ENCODE measurements around the gene UMAD1.

The UMAD1 gene

DNA sequence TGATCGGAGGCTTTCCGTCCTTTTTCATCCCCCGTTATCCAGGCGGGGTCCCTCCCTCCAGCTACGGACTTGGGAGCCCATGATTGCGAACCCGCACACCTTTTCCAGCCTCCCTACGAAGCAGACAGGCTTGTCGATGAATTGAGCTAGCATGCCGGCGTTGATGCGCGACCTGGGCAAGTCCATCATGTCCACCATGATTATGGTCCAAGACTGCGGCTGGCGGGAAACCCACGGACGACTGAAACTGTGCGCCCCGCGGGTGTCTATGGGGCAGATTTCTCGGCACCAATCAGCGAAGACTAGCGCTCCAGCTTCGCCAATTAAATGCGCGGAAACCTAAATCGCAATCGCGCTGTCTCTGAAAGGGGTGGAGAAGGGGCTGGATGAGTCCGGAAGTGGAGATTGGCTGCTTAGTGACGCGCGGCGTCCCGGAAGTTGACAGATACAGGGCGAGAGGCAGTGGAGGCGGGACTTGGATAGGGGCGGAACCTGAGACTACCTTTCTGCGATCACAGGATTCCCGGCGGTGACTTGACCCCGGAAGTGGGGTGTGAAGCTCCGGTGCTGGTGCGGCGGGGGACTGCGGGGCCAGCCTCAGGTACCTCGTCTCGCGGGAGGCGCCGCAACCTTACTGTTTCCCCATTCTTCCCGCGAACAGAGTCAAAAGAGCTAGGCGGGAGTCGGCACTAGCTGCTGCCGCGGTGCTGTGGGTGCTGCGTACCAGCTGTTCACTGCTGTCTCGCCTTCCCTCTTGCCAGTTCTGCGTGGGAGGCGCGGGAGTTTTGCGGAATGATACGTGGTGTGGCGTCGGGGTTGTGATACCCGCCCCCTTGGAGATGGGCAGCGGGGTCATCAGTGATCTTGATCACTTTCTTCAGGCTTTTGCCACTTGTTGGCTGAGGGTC lies at the start of gene UMAD1:
UMAD1 (plus strand) TSS at position 532 of the 908 bp plus-strand sequence. CDS start 32,620 bp downstream, outside the sequence.
- DNase-seq (ENCODE audit: low read depth), result peak; percentile 93

DNA sequence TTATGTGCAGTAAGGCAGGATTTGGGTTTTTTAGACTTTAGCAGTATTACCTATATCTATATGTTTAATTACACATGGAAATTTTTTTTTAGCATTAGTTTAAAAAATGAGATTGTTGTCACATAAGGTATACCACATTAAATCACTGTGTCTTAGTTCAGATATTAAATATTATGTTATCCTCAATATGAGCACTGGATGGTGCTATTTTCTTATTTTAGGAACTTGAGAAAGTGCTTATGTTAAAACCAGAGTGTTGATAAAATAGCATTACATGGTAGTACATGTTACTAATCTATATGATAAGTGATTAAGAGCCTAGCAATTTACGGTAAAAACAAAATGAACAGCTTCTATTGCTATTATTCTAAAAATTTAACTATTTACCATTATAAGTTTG lies 45.1 kb upstream of the UMAD1 start:
- no peak for DNase-seq (ENCODE audit: low read depth)
- no peak overlapping the region for H3K4me3 ChIP-seq (ENCODE audit: low read depth, low read length)

More for the DNA sequence above, at the start of gene UMAD1:
- H3K4me3 ChIP-seq (ENCODE audit: low read depth, low read length), result peak within 1 kb of the TSS; percentile 97

DNA sequence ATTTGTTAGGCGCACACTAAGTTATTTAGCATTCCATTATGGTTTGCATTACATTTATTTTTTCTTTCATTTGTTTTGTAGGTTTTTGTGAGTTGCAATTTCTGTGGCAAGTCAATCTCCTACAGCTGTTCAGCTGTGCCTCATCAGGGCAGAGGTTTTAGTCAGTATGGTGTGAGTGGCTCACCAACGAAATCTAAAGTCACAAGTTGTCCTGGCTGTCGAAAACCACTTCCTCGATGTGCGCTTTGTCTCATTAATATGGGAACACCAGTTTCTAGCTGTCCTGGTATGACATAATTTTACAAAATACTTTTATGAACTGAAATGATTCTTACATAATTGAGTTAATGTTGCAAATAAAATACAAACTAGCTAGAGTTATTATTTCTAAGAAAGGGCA lies 44.4 kb upstream of the UMAD1 start:
- no peak overlapping the region for H3K4me3 ChIP-seq (ENCODE audit: low read depth, low read length)
- DNase-seq (ENCODE audit: low read depth), result no peak

DNA sequence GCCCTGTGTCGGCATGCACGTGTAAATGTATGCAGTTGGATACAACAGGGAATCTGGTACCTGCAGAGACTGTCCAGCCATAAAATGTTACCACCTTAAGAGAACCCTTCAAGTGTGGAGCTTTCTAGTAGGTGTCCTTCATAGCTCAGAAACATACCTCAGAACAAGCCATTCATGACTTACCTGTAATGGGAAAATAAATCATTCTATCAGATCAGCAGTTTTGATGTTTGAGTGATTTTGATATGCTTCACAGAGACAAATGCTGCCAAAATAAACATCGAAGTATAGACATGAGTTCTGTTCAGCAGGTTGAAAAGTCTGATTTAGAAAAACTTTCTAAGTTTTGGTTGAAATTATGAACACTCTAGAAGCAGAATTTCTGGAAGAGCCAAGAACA lies 33.5 kb upstream of the UMAD1 start:
- DNase-seq (ENCODE audit: low read depth), result no peak
- H3K4me3 ChIP-seq (ENCODE audit: low read depth, low read length), result no peak overlapping the region

DNA sequence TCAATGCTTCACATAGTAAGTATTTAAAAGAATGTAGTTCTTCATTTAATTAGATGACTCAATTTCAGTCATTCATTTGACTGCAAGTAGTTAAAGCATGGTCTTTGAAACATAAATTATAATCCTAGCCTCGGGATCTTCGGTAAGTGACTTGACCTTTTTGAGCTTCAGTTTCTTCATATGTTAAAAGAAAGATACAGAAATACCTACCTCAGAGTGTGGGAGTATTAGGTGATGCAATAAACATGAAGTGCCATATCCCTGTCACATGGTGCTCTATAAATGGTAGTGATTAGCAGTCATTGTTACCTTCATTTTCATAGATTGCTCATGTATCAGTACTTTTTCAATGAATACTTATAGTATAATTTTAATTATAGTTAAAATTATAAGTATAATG lies 31.2 kb upstream of the UMAD1 start:
- DNase-seq (ENCODE audit: low read depth), result no peak
- no peak overlapping the region for H3K4me3 ChIP-seq (ENCODE audit: low read depth, low read length)

DNA sequence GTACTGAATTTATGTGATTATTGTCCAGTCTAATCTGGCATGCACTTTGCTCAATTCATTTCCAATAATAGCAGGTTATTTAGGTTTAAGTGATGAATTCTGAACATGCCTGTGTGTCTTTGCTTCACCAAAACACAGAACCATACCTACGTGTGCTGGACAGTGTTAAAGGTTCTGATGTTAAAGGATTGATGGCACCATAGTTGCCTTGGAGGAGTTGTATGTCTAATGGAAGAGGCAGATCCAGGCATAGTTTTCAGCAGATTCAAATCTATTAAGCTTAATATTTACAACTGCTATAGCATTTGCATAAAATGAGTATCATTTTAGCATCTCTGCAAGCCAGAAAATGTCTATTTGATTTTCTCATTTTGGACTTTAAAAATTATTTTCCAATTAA lies 28.0 kb upstream of the UMAD1 start:
- H3K4me3 ChIP-seq (ENCODE audit: low read depth, low read length), result no peak overlapping the region
- no peak for DNase-seq (ENCODE audit: low read depth)

DNA sequence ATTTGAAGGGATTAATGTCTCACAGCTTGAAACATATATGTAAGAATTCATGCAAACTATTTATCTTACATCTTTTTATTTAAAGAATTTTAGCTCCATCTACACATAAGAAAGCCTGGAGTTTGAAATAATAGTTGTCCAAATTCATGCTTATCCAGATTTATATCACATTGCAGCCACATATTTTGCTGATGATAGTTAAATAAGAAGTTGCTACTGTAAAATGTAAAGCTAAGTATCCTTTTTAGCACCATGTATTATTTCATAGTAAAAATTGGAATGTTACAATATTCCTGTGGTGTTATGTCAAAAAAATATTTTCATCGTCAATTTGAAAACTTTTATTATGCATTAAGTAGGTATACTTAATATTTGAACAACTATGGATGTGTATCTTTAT lies 27.3 kb upstream of the UMAD1 start:
- H3K4me3 ChIP-seq (ENCODE audit: low read depth, low read length), result no peak overlapping the region
- no peak for DNase-seq (ENCODE audit: low read depth)

DNA sequence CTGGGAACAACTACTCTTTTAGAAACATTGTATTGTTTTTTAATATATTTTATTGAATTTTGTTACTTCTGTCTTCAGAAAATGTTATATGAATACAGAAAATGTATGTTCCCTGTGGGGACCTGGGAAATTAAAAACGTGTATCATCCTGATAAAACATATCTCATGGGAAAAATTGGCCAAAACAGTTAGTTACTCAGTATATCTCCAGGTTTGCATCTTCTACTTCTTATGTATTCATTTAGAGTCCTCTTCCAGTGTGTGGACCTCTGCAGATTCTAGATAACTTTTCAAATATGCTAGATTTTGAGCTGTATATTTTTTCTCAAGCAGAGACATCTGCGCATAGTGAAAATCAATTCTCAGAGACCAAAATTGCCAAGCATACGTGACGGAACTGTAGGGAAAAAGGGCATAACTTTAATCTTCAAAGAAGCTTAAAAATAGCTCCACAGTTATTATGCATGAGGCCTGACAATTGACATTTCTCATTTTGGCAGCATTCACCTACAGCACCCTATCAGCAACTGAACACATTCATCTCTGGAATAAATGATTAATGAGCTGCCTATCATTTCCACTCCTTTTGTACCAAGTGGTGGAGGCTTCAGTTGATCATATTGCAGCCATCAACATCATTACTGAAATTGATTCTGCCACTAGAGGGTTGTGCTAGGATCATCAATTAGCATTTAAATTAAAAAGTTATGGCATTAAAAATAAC lies 26.4 kb upstream of the UMAD1 start:
- H3K4me3 ChIP-seq (ENCODE audit: low read depth, low read length), result no peak overlapping the region
- no peak for DNase-seq (ENCODE audit: low read depth)

DNA sequence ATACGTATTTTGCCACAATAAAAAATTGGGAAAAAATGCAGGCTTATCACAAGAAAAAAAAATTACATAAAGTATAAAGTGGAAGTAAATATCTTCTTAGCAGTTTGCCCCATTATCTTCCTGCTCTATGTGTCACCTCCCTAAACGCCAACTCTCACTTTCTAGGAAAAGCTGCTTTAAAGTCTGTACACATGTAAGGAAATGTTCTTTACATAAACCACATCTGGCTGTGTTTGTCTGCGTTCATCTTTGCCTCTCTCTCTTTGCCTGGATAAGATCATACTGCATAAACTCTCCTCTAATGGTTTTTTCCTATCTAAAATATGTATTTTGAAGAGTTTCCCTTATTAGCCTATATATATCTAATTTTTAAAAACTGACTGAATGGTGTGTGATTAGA lies 23.0 kb upstream of the UMAD1 start:
- no peak for DNase-seq (ENCODE audit: low read depth)
- H3K4me3 ChIP-seq (ENCODE audit: low read depth, low read length), result no peak overlapping the region

DNA sequence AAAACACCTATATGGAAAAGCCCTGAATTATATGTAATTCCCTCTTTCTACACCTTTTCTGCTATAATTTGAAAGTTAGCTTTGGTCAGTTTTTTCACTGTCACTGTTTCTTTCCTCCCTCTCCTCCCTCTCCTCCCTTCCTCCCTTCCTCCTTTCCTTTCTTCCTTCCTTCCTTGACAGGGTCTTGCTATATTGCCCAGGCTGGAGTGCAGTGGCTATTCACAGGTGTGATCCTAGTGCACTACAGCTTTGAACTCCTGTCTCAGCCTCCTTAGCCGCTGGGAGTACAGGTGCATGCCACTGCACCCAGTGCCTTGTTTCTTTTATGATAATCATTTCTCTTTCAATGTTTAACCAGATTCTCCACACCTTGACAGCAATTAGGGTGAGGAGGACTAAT lies 22.1 kb upstream of the UMAD1 start:
- no peak overlapping the region for H3K4me3 ChIP-seq (ENCODE audit: low read depth, low read length)
- no peak for DNase-seq (ENCODE audit: low read depth)

DNA sequence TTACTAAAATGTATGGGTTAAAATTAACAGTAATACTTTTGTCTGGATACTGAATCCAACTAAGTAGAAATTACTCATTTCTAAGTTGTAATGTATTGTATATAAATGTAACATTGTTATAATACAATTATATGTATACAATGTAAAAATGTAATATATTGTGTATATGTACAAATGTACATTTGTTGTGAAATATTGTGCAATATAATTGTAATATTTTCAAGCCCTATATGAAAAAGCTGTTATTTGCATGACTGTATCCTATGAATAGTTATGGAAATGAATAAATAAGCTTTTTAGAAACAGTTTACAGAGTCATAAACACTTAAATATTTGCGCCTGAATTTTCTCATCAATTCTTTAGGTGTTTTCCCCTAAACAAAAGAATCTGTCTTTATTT lies 20.3 kb upstream of the UMAD1 start:
- DNase-seq (ENCODE audit: low read depth), result no peak
- no peak overlapping the region for H3K4me3 ChIP-seq (ENCODE audit: low read depth, low read length)

DNA sequence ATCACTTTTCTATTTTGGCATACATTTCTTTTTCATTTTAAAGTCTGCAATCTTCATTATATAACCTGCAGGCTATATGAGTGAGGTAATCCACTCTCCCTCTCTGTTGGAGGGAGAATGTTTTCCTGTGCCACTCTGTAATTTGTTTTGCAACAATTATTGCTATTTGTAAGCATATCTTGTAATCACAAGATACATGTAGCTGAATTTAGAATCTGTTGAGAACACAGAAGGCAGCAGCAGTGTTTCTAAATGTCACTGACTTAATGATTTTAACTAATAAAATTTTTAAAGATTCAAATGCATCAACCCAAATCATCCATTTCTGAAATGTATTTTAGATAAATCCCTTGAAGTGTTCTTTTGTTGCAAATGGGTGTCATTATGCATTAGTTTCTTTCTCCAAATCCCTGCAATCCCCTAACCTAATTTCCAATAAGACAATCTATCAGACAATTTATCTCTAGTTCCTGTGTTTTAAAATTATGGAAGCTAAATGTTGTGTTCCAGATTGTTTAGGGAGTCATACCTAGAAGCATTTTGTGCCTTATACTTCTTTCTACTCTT lies 19.8 kb upstream of the UMAD1 start:
- no peak for DNase-seq (ENCODE audit: low read depth)
- no peak overlapping the region for H3K4me3 ChIP-seq (ENCODE audit: low read depth, low read length)

DNA sequence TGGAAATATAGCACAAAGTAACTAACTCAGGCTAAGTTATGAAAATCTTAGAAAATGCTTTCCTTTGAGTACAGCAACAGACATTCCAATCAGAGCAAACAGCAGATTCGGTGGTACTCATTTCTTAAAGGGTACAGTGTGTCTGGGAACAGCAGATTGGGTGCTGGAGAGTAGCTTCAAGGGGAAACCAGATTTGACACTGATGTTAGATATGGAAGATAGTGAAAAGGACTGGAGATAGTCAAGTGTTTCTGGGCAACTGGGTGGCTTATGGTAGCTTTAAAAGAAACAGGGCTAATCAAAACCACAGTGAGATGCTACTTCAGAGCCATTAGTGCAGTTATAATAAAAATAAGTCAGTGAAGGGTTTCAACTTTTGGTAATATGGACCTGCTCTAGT lies 12.1 kb upstream of the UMAD1 start:
- DNase-seq (ENCODE audit: low read depth), result no peak
- no peak overlapping the region for H3K4me3 ChIP-seq (ENCODE audit: low read depth, low read length)

DNA sequence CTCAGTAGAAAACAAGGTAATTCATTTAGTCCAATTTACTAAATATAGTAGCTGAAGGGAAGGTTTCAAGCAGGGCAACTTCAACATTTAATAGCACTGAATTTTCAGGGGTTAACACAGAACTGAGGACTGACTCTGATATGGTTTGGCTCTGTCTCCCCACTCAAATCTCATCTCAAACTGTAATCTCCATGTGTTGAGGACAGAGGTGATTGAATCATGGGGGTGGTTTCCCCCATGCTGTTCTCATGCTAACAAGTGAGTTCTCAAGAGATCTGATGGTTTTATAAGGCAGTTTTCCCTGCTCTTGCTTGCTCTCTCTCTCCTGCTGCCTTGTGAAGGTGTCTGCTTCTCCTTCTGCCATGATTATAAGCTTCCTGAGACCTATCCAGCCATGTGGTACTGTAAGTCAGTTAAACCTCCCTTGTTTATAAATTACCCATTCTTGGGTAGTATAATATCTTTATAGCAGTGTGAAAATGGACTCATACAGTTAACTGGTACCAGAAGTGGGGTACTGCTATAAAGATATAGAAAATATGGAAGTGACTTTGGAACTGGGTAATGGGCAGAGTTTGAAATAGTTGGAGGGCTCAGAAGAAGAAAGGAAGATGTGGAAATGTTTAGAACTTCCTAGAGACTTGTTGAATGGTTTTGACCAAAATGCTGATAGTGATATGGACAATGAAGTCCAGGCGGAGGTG lies 9.8 kb upstream of the UMAD1 start:
- DNase-seq (ENCODE audit: low read depth), result no peak

DNA sequence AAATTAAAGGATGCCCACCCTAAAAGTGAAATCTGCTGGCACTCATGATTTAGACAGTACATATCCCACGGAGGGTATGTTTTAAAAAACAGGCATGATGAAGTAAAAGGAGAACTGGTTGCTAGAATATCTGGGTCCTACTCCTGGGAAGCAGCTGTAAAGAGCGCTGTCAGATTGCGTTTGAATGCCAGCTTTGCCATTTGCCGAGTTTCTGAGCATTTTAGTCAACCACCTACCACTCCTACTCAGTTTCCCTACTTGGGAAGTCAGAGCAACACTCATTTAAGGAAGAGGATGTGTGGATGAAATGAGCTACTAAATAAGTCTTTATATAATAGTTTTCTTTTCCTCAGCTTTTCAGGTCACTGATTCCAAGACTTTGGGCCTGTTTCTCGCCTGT lies 1.1 kb upstream of the UMAD1 start:
- no peak for DNase-seq (ENCODE audit: low read depth)
- peak overlapping the region; percentile 97 for H3K4me3 ChIP-seq (ENCODE audit: low read depth, low read length)

More for the DNA sequence above, 9.8 kb upstream of the UMAD1 start:
- no peak overlapping the region for H3K4me3 ChIP-seq (ENCODE audit: low read depth, low read length)

DNA sequence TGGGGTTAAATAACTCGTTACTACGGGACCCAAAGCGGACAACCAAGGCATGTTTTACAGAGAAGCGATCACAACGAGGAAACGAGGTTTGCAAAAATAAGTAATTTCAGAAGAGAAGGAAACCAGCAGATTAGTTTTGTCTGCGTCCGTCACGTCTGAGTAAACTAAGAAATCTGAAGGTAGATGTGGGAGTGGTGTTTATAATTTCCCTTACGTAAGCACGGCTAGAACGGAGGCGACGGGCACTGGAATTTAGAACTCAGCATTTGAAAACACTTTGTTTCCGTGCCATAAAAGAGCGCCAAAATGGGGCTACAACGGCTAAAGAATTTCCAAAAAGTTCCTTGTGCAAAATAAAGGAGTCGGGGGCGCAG lies 718 bp upstream of the UMAD1 start:
- H3K4me3 ChIP-seq (ENCODE audit: low read depth, low read length), result peak overlapping the region; percentile 97
- no peak for DNase-seq (ENCODE audit: low read depth)

DNA sequence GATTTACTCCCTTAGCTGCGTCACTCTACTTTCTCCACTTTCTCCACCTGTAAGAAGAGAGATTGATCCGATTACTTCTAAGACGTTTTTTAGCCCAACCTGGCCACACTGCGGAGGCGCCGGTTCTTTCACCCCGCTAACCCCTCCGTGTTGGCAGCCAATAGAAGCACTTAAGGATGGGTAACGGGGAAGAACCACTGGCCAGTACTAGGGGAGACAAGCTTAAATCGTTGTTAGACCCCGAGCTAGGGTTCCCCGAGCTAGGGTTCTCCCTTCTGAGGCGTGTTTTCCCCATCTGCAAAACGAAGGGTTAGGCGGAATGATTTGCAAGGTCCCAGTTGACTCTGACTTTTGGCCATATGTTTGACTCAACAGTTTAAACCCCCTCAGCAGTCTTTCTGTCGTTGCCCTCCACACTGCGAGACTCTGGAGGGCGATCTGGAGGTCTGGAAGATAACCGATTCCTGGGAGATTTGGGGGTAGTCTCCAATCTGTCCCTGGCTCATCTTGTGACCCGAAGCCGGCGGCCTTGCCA lies 644 bp downstream of the UMAD1 start:
- DNase-seq (ENCODE audit: low read depth), result no peak
- H3K4me3 ChIP-seq (ENCODE audit: low read depth, low read length), result peak overlapping the region; percentile 97

DNA sequence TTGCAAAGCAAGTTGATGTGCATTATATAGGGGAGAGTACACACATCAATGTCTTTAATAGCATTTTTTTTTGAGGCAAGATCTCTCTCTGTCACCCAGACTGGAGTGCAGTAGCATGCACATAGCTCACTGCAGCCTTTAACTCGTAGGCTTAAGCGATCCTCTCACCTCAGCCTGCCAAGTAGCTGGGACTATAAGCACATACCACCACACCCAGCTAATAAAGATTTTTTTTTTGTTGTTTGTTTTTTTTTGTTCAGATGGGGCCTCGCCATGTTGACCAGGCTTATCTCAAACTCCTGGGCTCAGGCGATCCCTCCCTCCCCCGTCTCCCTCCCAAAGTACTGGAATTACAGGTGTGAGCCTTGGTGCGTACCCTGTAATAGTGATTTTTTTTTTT lies 1.5 kb downstream of the UMAD1 start:
- H3K4me3 ChIP-seq (ENCODE audit: low read depth, low read length), result no peak overlapping the region
- DNase-seq (ENCODE audit: low read depth), result no peak

DNA sequence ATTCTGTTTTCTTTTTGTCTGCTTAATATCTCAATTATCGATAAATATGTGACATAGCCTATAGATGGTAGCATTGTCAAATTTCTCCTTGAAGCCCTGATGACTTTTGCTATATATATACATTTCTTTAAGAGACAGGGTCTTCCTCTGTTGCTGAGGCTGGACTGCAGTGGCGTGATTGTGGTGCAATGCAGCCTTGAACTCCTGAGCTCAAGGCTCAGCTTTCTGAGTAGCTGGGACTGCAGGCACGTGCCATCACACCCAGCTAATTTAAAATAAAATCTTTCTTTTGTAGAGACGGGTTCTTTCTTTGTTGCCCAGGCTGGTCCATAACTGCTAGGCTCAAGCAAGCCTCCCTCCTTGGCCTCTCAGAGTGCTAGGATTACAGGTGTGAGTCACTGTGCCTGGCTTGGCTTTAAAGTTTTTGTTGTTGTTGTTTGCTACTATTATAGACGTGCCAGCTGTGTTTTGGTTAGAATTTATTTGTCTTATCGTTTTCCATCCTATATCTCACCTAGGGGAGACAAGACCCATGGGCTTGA lies 7.0 kb downstream of the UMAD1 start:
- no peak for DNase-seq (ENCODE audit: low read depth)
- H3K4me3 ChIP-seq (ENCODE audit: low read depth, low read length), result no peak overlapping the region

Measured in skeletal muscle cell (primary cell).